GM12864 (cell line): ENCODE measurements around the gene PRSS36.

Experiments
- DNase-seq: peaks from one replicate; pipeline ENCODE4 v3.0.0-alpha.2; 2011; ENCODE audit warnings: low read depth
- H3K4me3 ChIP-seq: 2 replicates; pipeline ENCODE4 v1.5.1; 2011; ENCODE audit warnings: mild to moderate bottlenecking, low read depth, low read length, control low read depth
- CTCF ChIP-seq: IDR thresholded peaks from 2 replicates; pipeline ENCODE4 v1.5.1; 2011; ENCODE audit warnings: low read depth, mild to moderate bottlenecking, moderate library complexity, low read length, control low read depth, inconsistent platforms; ENCODE audit errors: missing control alignments

The PRSS36 gene

GRCh38 chr16:31133046-31133501 lies 16.8 kb downstream of the PRSS36 start:
- no peak for DNase-seq
- H3K4me3 ChIP-seq: no peak overlapping the region
- no peak for TF ChIP-seq CTCF

- H3K4me3 ChIP-seq: no peak overlapping the region
- TF ChIP-seq CTCF: no peak
- DNase-seq: no peak
These were observed 17.4 kb downstream of the PRSS36 start for GRCh38 chr16:31132303-31132979.

GRCh38 chr16:31131841-31132271 lies 18.0 kb downstream of the PRSS36 start:
- H3K4me3 ChIP-seq: no peak overlapping the region
- TF ChIP-seq CTCF: no peak
- DNase-seq: no peak

- TF ChIP-seq CTCF: no peak
- no peak overlapping the region for H3K4me3 ChIP-seq
- DNase-seq: no peak
These were observed 18.4 kb downstream of the PRSS36 start for GRCh38 chr16:31131416-31131815.

GRCh38 chr16:31130899-31131298 lies 19.0 kb downstream of the PRSS36 start:
- H3K4me3 ChIP-seq: no peak overlapping the region
- DNase-seq: no peak
- TF ChIP-seq CTCF: no peak

- TF ChIP-seq CTCF: no peak
- DNase-seq: no peak
- H3K4me3 ChIP-seq: no peak overlapping the region
These were observed 19.5 kb downstream of the PRSS36 start for GRCh38 chr16:31130336-31130891.
